ENCODE measurements around the gene CCDC194.
A peak's percentile ranks its signal among the peaks of the same experiment; 100 is the strongest.

The CCDC194 gene

GRCh38 chr19:17406046-17406886, 12.3 kb upstream of the CCDC194 start:
- H3K4me3 ChIP-seq (ENCODE audit: low read depth, low read length) = no peak overlapping the region

DNA sequence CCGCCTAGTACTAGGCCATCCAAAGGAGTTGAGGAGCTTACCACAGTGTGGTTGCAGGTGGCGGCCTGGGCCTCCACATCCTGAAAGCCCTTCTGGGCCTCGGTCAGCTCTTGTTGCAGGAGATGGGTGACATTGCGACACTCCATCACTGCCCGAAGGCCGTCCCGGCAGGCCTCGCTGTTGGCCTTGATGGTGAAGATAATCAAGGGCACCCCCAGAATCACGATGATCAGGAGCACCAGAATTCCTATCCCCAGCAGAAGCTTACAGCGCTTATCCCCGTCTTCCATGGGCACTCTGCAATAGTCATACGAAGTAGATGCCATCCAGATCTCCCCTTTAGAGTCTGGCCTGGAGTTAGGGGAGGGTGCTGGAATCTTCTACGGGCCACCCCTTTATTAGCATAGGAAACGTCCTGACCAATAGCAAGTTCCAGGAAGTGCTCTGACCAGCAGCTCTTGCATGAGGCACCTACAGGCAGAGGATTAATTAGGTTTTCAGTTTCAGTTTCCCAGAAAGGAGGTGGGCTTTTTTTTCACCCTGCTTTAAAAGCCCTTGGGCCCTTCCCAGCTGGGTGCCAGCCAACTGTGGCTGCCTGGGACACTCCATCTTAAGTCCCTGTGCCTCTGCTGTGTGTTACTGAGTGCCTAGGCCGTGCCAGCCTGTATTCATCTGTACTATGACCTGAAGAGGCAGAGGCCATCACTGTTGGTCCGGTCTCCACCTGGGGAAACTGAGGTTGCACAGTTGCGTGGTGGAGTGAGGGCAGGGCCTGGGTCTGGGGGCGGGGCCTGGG, 11.5 kb upstream of the CCDC194 start, which contains the start of gene BST2:
BST2 (minus strand) TSS at position 381 of the 796 bp plus-strand sequence; CDS start at position 326, 55 bp downstream.
- H3K4me3 ChIP-seq (ENCODE audit: low read depth, low read length) = peak within 1 kb of the TSS; percentile 39

DNA sequence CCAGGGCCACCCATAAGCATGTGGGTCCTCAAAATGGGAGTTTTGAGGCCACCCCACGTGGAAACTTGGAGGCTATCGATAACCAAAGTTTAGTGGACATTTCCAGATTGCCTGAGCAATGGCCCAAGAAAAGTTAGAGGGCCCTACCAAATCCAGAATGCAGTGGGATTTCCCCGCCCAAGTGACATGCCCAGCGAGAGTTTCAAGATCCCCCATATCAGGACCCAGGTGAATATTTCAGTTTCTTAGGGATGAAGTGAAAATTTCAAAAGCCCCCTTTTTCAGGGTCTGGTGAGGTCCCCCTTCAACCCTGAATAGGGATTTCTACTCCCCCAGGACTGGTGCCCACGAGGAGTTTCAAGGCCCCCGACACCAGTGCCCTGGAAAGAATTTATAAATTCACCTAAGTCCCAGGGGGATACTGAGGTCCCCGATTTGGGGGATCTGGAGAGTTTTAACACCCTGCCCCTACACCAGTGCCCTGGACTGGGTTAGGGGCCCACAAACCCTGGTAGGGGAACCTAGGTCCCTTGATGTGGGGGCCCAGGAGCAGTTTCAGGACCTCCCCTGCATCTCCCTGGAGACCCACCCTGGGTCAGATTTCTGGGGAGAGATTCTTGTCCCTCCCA, 10.7 kb upstream of the CCDC194 start:
- H3K4me3 ChIP-seq (ENCODE audit: low read depth, low read length) = peak overlapping the region; percentile 39

- H3K4me3 ChIP-seq (ENCODE audit: low read depth, low read length) = peak overlapping the region; percentile 31
Observed at GRCh38 chr19:17404015-17404414, 10.0 kb upstream of the CCDC194 start.

GRCh38 chr19:17402982-17403855, 9.2 kb upstream of the CCDC194 start:
- H3K4me3 ChIP-seq (ENCODE audit: low read depth, low read length) = peak overlapping the region; percentile 31

- no peak overlapping the region for H3K4me3 ChIP-seq (ENCODE audit: low read depth, low read length)
Observed at GRCh38 chr19:17401628-17402027, 7.6 kb upstream of the CCDC194 start.

GRCh38 chr19:17398902-17399527, 5.0 kb upstream of the CCDC194 start:
- no peak overlapping the region for H3K4me3 ChIP-seq (ENCODE audit: low read depth, low read length)

- no peak overlapping the region for H3K4me3 ChIP-seq (ENCODE audit: low read depth, low read length)
Observed at GRCh38 chr19:17394891-17395415, 957 bp upstream of the CCDC194 start.

DNA sequence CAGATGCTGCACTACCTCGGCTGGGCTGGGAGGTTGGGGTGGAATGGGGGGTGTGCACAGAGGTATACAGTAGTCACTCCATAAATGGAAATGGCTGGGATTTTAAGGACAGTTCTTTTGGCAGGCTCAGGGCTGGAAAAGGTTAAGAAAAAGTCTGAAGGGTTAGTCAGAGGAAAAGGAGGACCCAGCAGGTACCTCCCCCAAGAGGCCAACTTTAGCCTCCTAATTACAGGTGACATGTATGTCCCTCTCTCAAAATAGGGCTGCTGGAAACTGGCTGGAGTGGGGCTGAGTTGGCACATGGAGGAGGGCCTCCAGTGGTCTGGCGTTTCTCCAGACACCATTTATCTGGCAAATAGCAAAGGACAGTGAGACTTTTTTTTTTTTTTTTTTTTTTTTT, 994 bp downstream of the CCDC194 start:
- H3K4me3 ChIP-seq (ENCODE audit: low read depth, low read length) = no peak overlapping the region

- H3K4me3 ChIP-seq (ENCODE audit: low read depth, low read length) = peak overlapping the region; percentile 60
Observed at GRCh38 chr19:17391371-17392151, 2.4 kb downstream of the CCDC194 start.

GRCh38 chr19:17390665-17391370, 3.2 kb downstream of the CCDC194 start:
- peak overlapping the region; percentile 61 for H3K4me3 ChIP-seq (ENCODE audit: low read depth, low read length)

- H3K4me3 ChIP-seq (ENCODE audit: low read depth, low read length) = peak overlapping the region; percentile 61
Observed at GRCh38 chr19:17389957-17390664, 3.9 kb downstream of the CCDC194 start.

GRCh38 chr19:17389288-17389687, 4.7 kb downstream of the CCDC194 start:
- no peak overlapping the region for H3K4me3 ChIP-seq (ENCODE audit: low read depth, low read length)

- H3K4me3 ChIP-seq (ENCODE audit: low read depth, low read length) = no peak overlapping the region
Observed at GRCh38 chr19:17385878-17386611, 8.0 kb downstream of the CCDC194 start.

- no peak overlapping the region for H3K4me3 ChIP-seq (ENCODE audit: low read depth, low read length)
Observed at GRCh38 chr19:17380426-17381138, 13.4 kb downstream of the CCDC194 start.

GRCh38 chr19:17379221-17379631, 14.8 kb downstream of the CCDC194 start:
- H3K4me3 ChIP-seq (ENCODE audit: low read depth, low read length) = no peak overlapping the region
